PC-3 (cell line): ENCODE results near the gene TIMP2. TPM values are rescaled to one million over a fixed set of nuclear protein-coding genes. Genes with fewer than 3 reads are reported as not detected.

ENCODE experiments used
- ATAC-seq: fragments of 200-7000 bp; cut with Tn5 transposase; 2 replicates; pipeline ENCODE4 v1.9.1; 2020; ENCODE audit warnings: mild to moderate bottlenecking, moderate library complexity
- BruUV-seq: library from RNA; stranded (reverse); fragments of 400-500 nt; replicated peaks from 2 replicates; lab custom pipeline; 2021; lab: Mats Ljungman, UMichigan
- CTCF ChIA-PET: fragments of 300-600 bp; sonication (Branson Sonifier 250); formaldehyde crosslinking; loops from one replicate; lab custom pipeline; 2022; ENCODE audit warnings: antibody characterized with exemption; lab: Charles Lee
- POLR2A ChIA-PET: fragments of 300-600 bp; sonication (Branson Sonifier 250); formaldehyde crosslinking; loops from one replicate; lab custom pipeline; 2022; ENCODE audit warnings: antibody characterized with exemption; ENCODE audit not compliant: unreplicated experiment; lab: Charles Lee
- DNase-seq: peaks from one replicate; pipeline ENCODE4 v3.0.0-alpha.2; 2015
- H2AFZ ChIP-seq: fragments of 300-600 bp; sonication (generic); 2 replicates; pipeline ENCODE4 v1.6.0; 2016; ENCODE audit warnings: antibody characterized with exemption, low read length
- H3F3A ChIP-seq: fragments of 300-600 bp; sonication (generic); one replicate; pipeline ENCODE4 v1.6.0; 2017; ENCODE audit warnings: antibody characterized with exemption, low read length, control low read depth, mild to moderate bottlenecking; ENCODE audit not compliant: unreplicated experiment
- H3K27ac ChIP-seq: fragments of 300-600 bp; sonication (generic); 2 replicates; pipeline ENCODE4 v1.5.1; 2016; ENCODE audit warnings: mild to moderate bottlenecking, low read length
- H3K27me3 ChIP-seq: fragments of 300-600 bp; sonication (generic); 2 replicates; pipeline ENCODE4 v1.6.1; 2016; ENCODE audit warnings: low read length, mixed read lengths
- H3K36me3 ChIP-seq: fragments of 300-600 bp; sonication (generic); 2 replicates; pipeline ENCODE4 v1.6.1; 2016; ENCODE audit warnings: low read depth, mixed run types, low read length, mixed read lengths
- H3K4me1 ChIP-seq: fragments of 300-600 bp; sonication (generic); 2 replicates; pipeline ENCODE4 v1.5.1; 2016; ENCODE audit warnings: low read length; ENCODE audit not compliant: insufficient read depth
- H3K4me2 ChIP-seq: fragments of 300-600 bp; sonication (generic); 2 replicates; pipeline ENCODE4 v1.6.0; 2016; ENCODE audit warnings: low read length
- H3K4me3 ChIP-seq: fragments of 300-600 bp; sonication (generic); 2 replicates; pipeline ENCODE4 v1.5.1; 2016; ENCODE audit warnings: mild to moderate bottlenecking, low read length, mixed read lengths
- H3K79me2 ChIP-seq: fragments of 300-600 bp; sonication (generic); 2 replicates; pipeline ENCODE4 v1.6.1; 2017; ENCODE audit warnings: low read length, mixed read lengths
- H3K9ac ChIP-seq: fragments of 300-600 bp; sonication (generic); 2 replicates; pipeline ENCODE4 v1.6.0; 2016; ENCODE audit warnings: mild to moderate bottlenecking, low read length
- H3K9me2 ChIP-seq: fragments of 300-600 bp; sonication (generic); replicated peaks from 2 replicates; pipeline ENCODE4 v1.6.1; 2016; ENCODE audit warnings: mixed run types, low read length, mixed read lengths
- H3K9me3 ChIP-seq: fragments of 300-600 bp; sonication (generic); 2 replicates; pipeline ENCODE4 v1.6.1; 2016; ENCODE audit warnings: low read length, mixed read lengths
- H4K20me1 ChIP-seq: fragments of 300-600 bp; sonication (generic); 2 replicates; pipeline ENCODE4 v1.6.1; 2016; ENCODE audit warnings: low read length, mixed read lengths
- CTCF ChIP-seq: fragments of 300-600 bp; sonication (generic); conservative IDR thresholded peaks from 2 replicates; pipeline ENCODE4 v1.5.1; 2017; ENCODE audit warnings: antibody characterized with exemption, low read depth, mild to moderate bottlenecking, low read length
- EZH2 ChIP-seq: fragments of 300-600 bp; sonication (generic); IDR thresholded peaks from one replicate; pipeline ENCODE4 v1.6.1; 2017; ENCODE audit warnings: antibody characterized with exemption, mild to moderate bottlenecking, low read length; ENCODE audit not compliant: unreplicated experiment
- EZH2phosphoT487 ChIP-seq: fragments of 300-600 bp; sonication (generic); IDR thresholded peaks from 2 replicates; pipeline ENCODE4 v1.6.1; 2018; ENCODE audit warnings: mild to moderate bottlenecking, antibody characterized with exemption, low read length, borderline replicate concordance
- intact Hi-C: fragments of 100-400 bp; cut with micrococcal nuclease; formaldehyde crosslinking; loops from 2 replicates; pipeline ENCODE4 v1.9.0; 2023
- total RNA-seq: library from RNA; depleted of rRNA; stranded (reverse); fragments of >200 nt; gene quantifications from 2 replicates; pipeline ENCODE4 v1.2.3, GENCODE V29; 2014

The TIMP2 gene
- total RNA-seq, 1 experiment from 2014 or later: 60.1 TPM

- no peaks in the 10 kb centered on the region for H3K27me3 ChIP-seq
- H3K9me2 ChIP-seq: no peaks in the 10 kb centered on the region
- peaks cover 42% of the 10 kb centered on the region for H3K4me1 ChIP-seq
- no peak overlapping the region for H2AFZ ChIP-seq
- H3K9ac ChIP-seq: no peak overlapping the region
- no TSS peak for BruUV-seq
- H3F3A ChIP-seq: no peaks in the 10 kb centered on the region
- peaks cover 31% of the 10 kb centered on the region for H3K79me2 ChIP-seq
- H3K36me3 ChIP-seq: no peaks in the 10 kb centered on the region
- H3K4me2 ChIP-seq: peak overlapping the region; percentile 76
- 0 out of 2 replicates have a peak, but pooled peaks cover 6% of the 10 kb centered on the region for H4K20me1 ChIP-seq
- intact Hi-C loops: no loop called here
- ChIA-PET CTCF (no interaction called here), POLR2A (no interaction called here)
- ATAC-seq: no peak
- H3K4me3 ChIP-seq: no peak overlapping the region
- TF ChIP-seq CTCF (no peak), EZH2phosphoT487 (no peak), EZH2 (no peak)
- peak overlapping the region; percentile 84 for H3K27ac ChIP-seq
- DNase-seq: no peak
- H3K9me3 ChIP-seq: no peaks in the 10 kb centered on the region
Measured at GRCh38 chr17:78884876-78885667, 40.1 kb downstream of the TIMP2 start.

GRCh38 chr17:78884148-78884825, 40.9 kb downstream of the TIMP2 start:
- 0 out of 2 replicates have a peak, but pooled peaks cover 6% of the 10 kb centered on the region for H4K20me1 ChIP-seq
- no peaks in the 10 kb centered on the region for H3K9me3 ChIP-seq
- peak overlapping the region; percentile 76 for H3K4me2 ChIP-seq
- H3K27me3 ChIP-seq: no peaks in the 10 kb centered on the region
- no peak for ATAC-seq
- H2AFZ ChIP-seq: no peak overlapping the region
- BruUV-seq: TSS peak; percentile 83
- peak overlapping the region; percentile 48 for H3K9ac ChIP-seq
- no peaks in the 10 kb centered on the region for H3F3A ChIP-seq
- POLR2A ChIA-PET: interaction anchor here (1.0 kb wide), 1 partner anchor 42 kb away, joined by 4 read pairs; no protein-coding TSS in a partner anchor
- H3K4me1 ChIP-seq: peaks cover 42% of the 10 kb centered on the region
- peak overlapping the region; percentile 47 for H3K4me3 ChIP-seq
- H3K9me2 ChIP-seq: no peaks in the 10 kb centered on the region
- peak overlapping the region; percentile 84 for H3K27ac ChIP-seq
- TF ChIP-seq EZH2 (no peak), CTCF (no peak), EZH2phosphoT487 (no peak)
- H3K79me2 ChIP-seq: peaks cover 31% of the 10 kb centered on the region
- CTCF ChIA-PET: interaction anchor here (0.7 to 1.0 kb wide), 2 partner anchors 19 to 21 kb away, joined by 4 read pairs; no protein-coding TSS in a partner anchor
- H3K36me3 ChIP-seq: no peaks in the 10 kb centered on the region
- no peak for DNase-seq
- intact Hi-C loops: no loop called here
